SK-N-SH (cell line): ENCODE data around the gene TPO. TPM values are rescaled to one million over a fixed set of nuclear protein-coding genes. Genes with fewer than 3 reads are reported as not detected.

Source experiments
- CTCF ChIA-PET: fragments of 300-600, 350-600 bp; formaldehyde crosslinking; extraction: SDS; loops from one replicate; lab custom pipeline; 2021; lab: Yijun Ruan, JAX
- POLR2A ChIA-PET: fragments of 350-600 bp; sonication (Branson Sonifier 250); formaldehyde crosslinking; extraction: SDS; loops from one replicate; lab custom pipeline; 2020; ENCODE audit warnings: antibody characterized with exemption, inconsistent platforms; lab: Yijun Ruan, JAX
- DNase-seq: peaks from one replicate; pipeline ENCODE4 v3.0.0; 2012
- H2AFZ ChIP-seq: fragments of 200-600 bp; sonication (generic); 2 replicates; pipeline ENCODE4 v1.8.1; 2016; ENCODE audit warnings: antibody characterized with exemption, mild to moderate bottlenecking, low read depth
- H3F3A ChIP-seq: fragments of 200-600 bp; sonication (generic); replicated peaks from 2 replicates; pipeline ENCODE3; 2016; ENCODE audit warnings: antibody characterized with exemption, mild to moderate bottlenecking; ENCODE audit not compliant: insufficient read depth
- H3K27ac ChIP-seq, 2 experiments: fragments of 200-500 bp in 1 of 2; fragments of 200-600 bp in 1 of 2; sonication (Bioruptor generic) in 1 of 2; sonication (generic), shearing (Covaris generic) in 1 of 2; 2 replicates each; pipeline versions ENCODE4 v1.5.1 to v1.6.1; 2014 to 2016; ENCODE audit warnings: low read depth in 2 of 2, inconsistent platforms in 1 of 2, low read length in 1 of 2, mild to moderate bottlenecking in 1 of 2, mixed read lengths in 1 of 2
- H3K27me3 ChIP-seq: fragments of 200-600 bp; sonication (generic), shearing (Covaris generic); 2 replicates; pipeline ENCODE4 v1.6.1; 2016; ENCODE audit warnings: mixed run types; ENCODE audit not compliant: insufficient read depth
- H3K36me3 ChIP-seq, 2 experiments: fragments of 200-500 bp in 1 of 2; fragments of 200-600 bp in 1 of 2; sonication (Bioruptor generic) in 1 of 2; sonication (generic) in 1 of 2; replicated peaks in 1 of 2; 2 replicates each; pipeline versions ENCODE3 to v1.5.1; 2014 to 2016; ENCODE audit warnings: low read length in 1 of 2, mild to moderate bottlenecking in 1 of 2; ENCODE audit not compliant: insufficient read depth in 2 of 2, control insufficient read depth in 1 of 2
- H3K4me1 ChIP-seq, 2 experiments: fragments of 200-500 bp in 1 of 2; fragments of 200-600 bp in 1 of 2; sonication (Bioruptor generic) in 1 of 2; sonication (generic), shearing (Covaris generic) in 1 of 2; 2 replicates each; pipeline versions ENCODE4 v1.5.1 to v1.6.1; 2014 to 2016; ENCODE audit warnings: low read depth in 1 of 2, low read length in 1 of 2, mixed run types in 1 of 2; ENCODE audit not compliant: insufficient read depth in 2 of 2, control insufficient read depth in 1 of 2
- H3K4me2 ChIP-seq: fragments of 200-600 bp; sonication (generic), shearing (Covaris generic); 2 replicates; pipeline ENCODE4 v1.6.1; 2017; ENCODE audit warnings: mixed run types
- H3K4me3 ChIP-seq, 2 experiments: fragments of 200-500 bp in 1 of 2; fragments of 200-600 bp in 1 of 2; sonication (Bioruptor generic) in 1 of 2; sonication (generic), shearing (Covaris generic) in 1 of 2; 2 replicates each; pipeline versions ENCODE4 v1.5.1 to v1.8.1; 2014 to 2016; ENCODE audit warnings: low read depth in 2 of 2, inconsistent platforms in 1 of 2, low read length in 1 of 2, mild to moderate bottlenecking in 1 of 2, mixed read lengths in 1 of 2, moderate library complexity in 1 of 2
- H3K79me2 ChIP-seq: fragments of 200-600 bp; sonication (generic); 2 replicates; pipeline ENCODE4 v1.8.1; 2017; ENCODE audit warnings: mild to moderate bottlenecking; ENCODE audit not compliant: insufficient read depth
- H3K9ac ChIP-seq: fragments of 200-600 bp; sonication (generic); 2 replicates; pipeline ENCODE4 v1.6.1; 2017; ENCODE audit warnings: mixed run types
- H3K9me2 ChIP-seq: fragments of 200-600 bp; sonication (generic); 2 replicates; pipeline ENCODE4 v1.6.1; 2017; ENCODE audit warnings: mixed run types
- H3K9me3 ChIP-seq: fragments of 200-600 bp; sonication (generic); 2 replicates; pipeline ENCODE4 v1.6.1; 2017; ENCODE audit warnings: mixed run types, mild to moderate bottlenecking, moderate library complexity
- H4K20me1 ChIP-seq: fragments of 200-600 bp; sonication (generic); 2 replicates; pipeline ENCODE4 v1.6.1; 2017; ENCODE audit warnings: mild to moderate bottlenecking, mixed run types; ENCODE audit not compliant: insufficient read depth
- CHD2 ChIP-seq: fragments of 150-350 bp; IDR thresholded peaks from 2 replicates; pipeline ENCODE4 v1.6.1; 2018; ENCODE audit warnings: low read length; ENCODE audit not compliant: partially characterized antibody
- ELF1 ChIP-seq: IDR thresholded peaks from 2 replicates; pipeline ENCODE4 v1.4.0; 2012
- EP300 ChIP-seq, 2 experiments: IDR thresholded peaks; 2 replicates each; pipeline versions ENCODE4 v1.4.0 to v1.6.1; 2012; ENCODE audit warnings: borderline replicate concordance in 1 of 2, low read depth in 1 of 2, low read length in 1 of 2
- FOSL2 ChIP-seq: IDR thresholded peaks from 2 replicates; pipeline ENCODE4 v1.4.0; 2012; ENCODE audit warnings: low read depth, mild to moderate bottlenecking, moderate library complexity, borderline replicate concordance
- GABPA ChIP-seq: IDR thresholded peaks from 2 replicates; pipeline ENCODE4 v1.4.0; 2012; ENCODE audit warnings: low read depth, mild to moderate bottlenecking
- IRF3 ChIP-seq: fragments of 150-350 bp; IDR thresholded peaks from 2 replicates; pipeline ENCODE4 v1.6.1; 2016; ENCODE audit warnings: mild to moderate bottlenecking, low read depth, low read length
- JUND ChIP-seq: IDR thresholded peaks from 2 replicates; pipeline ENCODE4 v1.4.0; 2012
- NFIC ChIP-seq: IDR thresholded peaks from 2 replicates; pipeline ENCODE4 v1.4.0; 2012; ENCODE audit warnings: borderline replicate concordance
- POLR2AphosphoS5 ChIP-seq: IDR thresholded peaks from 2 replicates; pipeline ENCODE4 v1.6.1; 2012; ENCODE audit warnings: low read depth, low read length
- RCOR1 ChIP-seq: fragments of 150-350 bp; IDR thresholded peaks from 2 replicates; pipeline ENCODE4 v1.6.1; 2017; ENCODE audit warnings: antibody characterized with exemption, low read length
- REST ChIP-seq: IDR thresholded peaks from 2 replicates; pipeline ENCODE4 v1.6.1; 2012; ENCODE audit warnings: mild to moderate bottlenecking, low read depth, low read length, moderate library complexity
- RFX5 ChIP-seq: IDR thresholded peaks from 2 replicates; pipeline ENCODE4 v1.6.1; 2012; ENCODE audit warnings: mild to moderate bottlenecking, improper control_type of control experiment, low read length
- RXRA ChIP-seq: IDR thresholded peaks from 2 replicates; pipeline ENCODE4 v1.4.0; 2012; ENCODE audit warnings: low read depth, mild to moderate bottlenecking, borderline replicate concordance
- SIN3A ChIP-seq: IDR thresholded peaks from 2 replicates; pipeline ENCODE4 v1.6.1; 2012; ENCODE audit warnings: low read depth, mild to moderate bottlenecking, low read length, moderate library complexity, borderline replicate concordance
- SMC3 ChIP-seq: IDR thresholded peaks from 2 replicates; pipeline ENCODE4 v1.6.1; 2012; ENCODE audit warnings: low read depth, low read length, improper control_type of control experiment
- TCF12 ChIP-seq: IDR thresholded peaks from 2 replicates; pipeline ENCODE4 v1.4.0; 2012
- USF1 ChIP-seq: IDR thresholded peaks from 2 replicates; pipeline ENCODE4 v1.4.0; 2012; ENCODE audit warnings: low read depth, borderline replicate concordance
- USF2 ChIP-seq: fragments of 150-350 bp; IDR thresholded peaks from 2 replicates; pipeline ENCODE4 v1.6.1; 2017; ENCODE audit warnings: antibody characterized with exemption, low read length, low read depth, borderline replicate concordance
- ZBTB33 ChIP-seq: IDR thresholded peaks from 2 replicates; pipeline ENCODE4 v1.4.0; 2012; ENCODE audit warnings: low read depth, borderline replicate concordance
- WGBS: methylation state at CpG from one replicate; pipeline ENCODE4 v1.1.6; 2017; ENCODE audit warnings: low lambda C conversion rate; 5-methylcytosine and 5-hydroxymethylcytosine counted together
- polyA plus RNA-seq, 3 experiments: library from polyadenylated mRNA; depleted of rRNA; stranded (reverse); fragments of >200 nt; gene quantifications; 2 replicates each; pipeline ENCODE4 v1.2.3, GENCODE V29; 2012

The TPO gene
- polyA plus RNA-seq, 1 of the 3 experiments (the other 2 are of a cell fraction), result not detected

- no peak for DNase-seq
- no peaks in the 10 kb centered on the region; a peak in 1 of 4 replicates for H3K4me1 ChIP-seq
- no peaks in the 10 kb centered on the region for H4K20me1 ChIP-seq
- H2AFZ ChIP-seq, result no peak overlapping the region
- H3K36me3 ChIP-seq, result no peaks in the 10 kb centered on the region
- H3F3A ChIP-seq, result no peaks in the 10 kb centered on the region
- no peak overlapping the region for H3K9ac ChIP-seq
- no peak overlapping the region for H3K27ac ChIP-seq
- no peaks in the 10 kb centered on the region for H3K27me3 ChIP-seq
- H3K9me2 ChIP-seq, result no peaks in the 10 kb centered on the region
- H3K4me2 ChIP-seq, result no peak overlapping the region
- 87% methylated on average over 21 of the region's 21 CpGs for WGBS
- no peak overlapping the region for H3K4me3 ChIP-seq
- no peaks in the 10 kb centered on the region for H3K79me2 ChIP-seq
- TF ChIP-seq ZBTB33 (no peak), RCOR1 (no peak), REST (no peak), RFX5 (no peak), USF2 (no peak), EP300 (IDR thresholded peaks at IDR 0.05; ENCODE audit: borderline replicate concordance in 1 of 2, low read depth in 1 of 2, low read length in 1 of 2) (no peak), USF1 (no peak), IRF3 (no peak), POLR2AphosphoS5 (no peak), CHD2 (no peak), SIN3A (no peak), FOSL2 (no peak), NFIC (no peak), JUND (no peak), RXRA (no peak), GABPA (no peak), TCF12 (no peak), SMC3 (no peak), ELF1 (no peak)
- TF ChIP-seq, all 33 proteins: peak for 0
- no peaks in the 10 kb centered on the region for H3K9me3 ChIP-seq
- CTCF ChIA-PET, result interaction anchor here (2.3 kb wide), 1 partner anchor 185 kb away, joined by 9 read pairs; no protein-coding TSS in a partner anchor
- POLR2A ChIA-PET, result no interaction called here
These were observed 170.8 kb downstream of the TPO start for GRCh38 chr2:1584051-1584531.
